ENCODE results near the gene GCK. TPM values are rescaled to one million over a fixed set of nuclear protein-coding genes. Genes with fewer than 3 reads are reported as not detected.

Gene GCK
- total RNA-seq, 1 donor from 2014 or later = not detected

DNA sequence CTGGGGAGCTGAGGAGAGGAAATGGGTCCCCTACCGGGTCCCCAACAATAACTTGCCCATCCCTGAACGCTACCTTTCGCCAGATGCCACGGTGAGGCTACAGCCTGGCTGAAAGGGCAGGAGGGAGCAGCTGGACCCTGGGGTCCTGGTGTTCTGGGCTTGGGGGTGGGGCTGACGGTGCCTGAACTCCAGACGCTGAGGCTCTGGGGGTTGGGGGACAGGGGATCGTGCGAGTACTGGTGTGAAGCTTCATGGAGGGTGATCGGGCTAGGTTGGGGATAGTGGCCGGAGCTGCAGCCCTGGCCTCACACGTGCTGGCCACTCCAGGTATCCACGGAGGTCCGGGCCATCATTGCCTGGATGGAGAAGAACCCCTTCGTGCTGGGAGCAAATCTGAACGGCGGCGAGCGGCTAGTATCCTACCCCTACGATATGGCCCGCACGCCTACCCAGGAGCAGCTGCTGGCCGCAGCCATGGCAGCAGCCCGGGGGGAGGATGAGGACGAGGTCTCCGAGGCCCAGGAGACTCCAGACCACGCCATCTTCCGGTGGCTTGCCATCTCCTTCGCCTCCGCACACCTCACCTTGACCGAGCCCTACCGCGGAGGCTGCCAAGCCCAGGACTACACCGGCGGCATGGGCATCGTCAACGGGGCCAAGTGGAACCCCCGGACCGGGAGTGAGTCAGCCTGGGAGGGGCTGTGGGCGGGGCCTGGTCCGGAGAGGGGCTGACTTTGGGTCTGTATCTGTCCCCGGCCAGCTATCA lies 76.8 kb downstream of the GCK start:
- DNase-seq (ENCODE audit: low spot score) = no peak
- H3K36me3 Mint-ChIP-seq (ENCODE audit: low read depth, unreplicated experiment) = peaks cover 8% of the 10 kb centered on the region
- TF ChIP-seq, protein P1, sequence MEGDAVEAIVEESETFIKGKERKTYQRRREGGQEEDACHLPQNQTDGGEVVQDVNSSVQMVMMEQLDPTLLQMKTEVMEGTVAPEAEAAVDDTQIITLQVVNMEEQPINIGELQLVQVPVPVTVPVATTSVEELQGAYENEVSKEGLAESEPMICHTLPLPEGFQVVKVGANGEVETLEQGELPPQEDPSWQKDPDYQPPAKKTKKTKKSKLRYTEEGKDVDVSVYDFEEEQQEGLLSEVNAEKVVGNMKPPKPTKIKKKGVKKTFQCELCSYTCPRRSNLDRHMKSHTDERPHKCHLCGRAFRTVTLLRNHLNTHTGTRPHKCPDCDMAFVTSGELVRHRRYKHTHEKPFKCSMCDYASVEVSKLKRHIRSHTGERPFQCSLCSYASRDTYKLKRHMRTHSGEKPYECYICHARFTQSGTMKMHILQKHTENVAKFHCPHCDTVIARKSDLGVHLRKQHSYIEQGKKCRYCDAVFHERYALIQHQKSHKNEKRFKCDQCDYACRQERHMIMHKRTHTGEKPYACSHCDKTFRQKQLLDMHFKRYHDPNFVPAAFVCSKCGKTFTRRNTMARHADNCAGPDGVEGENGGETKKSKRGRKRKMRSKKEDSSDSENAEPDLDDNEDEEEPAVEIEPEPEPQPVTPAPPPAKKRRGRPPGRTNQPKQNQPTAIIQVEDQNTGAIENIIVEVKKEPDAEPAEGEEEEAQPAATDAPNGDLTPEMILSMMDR (IDR thresholded peaks at IDR 0.05; ENCODE audit: unreplicated experiment) = no peak
- H3K4me1 Mint-ChIP-seq (ENCODE audit: unreplicated experiment) = no peaks in the 10 kb centered on the region
- H3K27me3 Mint-ChIP-seq (ENCODE audit: unreplicated experiment) = peaks cover 8% of the 10 kb centered on the region
- H3K27ac Mint-ChIP-seq (ENCODE audit: unreplicated experiment) = no peak overlapping the region
- H3K9me3 Mint-ChIP-seq (ENCODE audit: unreplicated experiment) = no peaks in the 10 kb centered on the region
- no peak overlapping the region for H3K4me3 Mint-ChIP-seq (ENCODE audit: unreplicated experiment)

DNA sequence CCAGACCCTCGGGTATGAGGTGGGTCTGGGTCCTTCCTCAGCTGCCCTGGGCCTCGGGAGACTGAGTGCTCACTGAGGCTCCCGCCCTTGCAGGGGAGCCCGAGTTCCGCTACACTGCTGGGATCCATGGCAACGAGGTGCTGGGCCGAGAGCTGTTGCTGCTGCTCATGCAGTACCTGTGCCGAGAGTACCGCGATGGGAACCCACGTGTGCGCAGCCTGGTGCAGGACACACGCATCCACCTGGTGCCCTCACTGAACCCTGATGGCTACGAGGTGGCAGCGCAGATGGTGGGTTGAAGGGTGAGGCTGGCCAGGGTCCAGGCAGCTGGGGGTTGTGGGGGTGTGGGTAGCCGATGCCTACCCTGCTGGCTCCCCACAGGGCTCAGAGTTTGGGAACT lies 77.5 kb downstream of the GCK start:
- H3K36me3 Mint-ChIP-seq (ENCODE audit: low read depth, unreplicated experiment) = peaks cover 8% of the 10 kb centered on the region
- no peak for DNase-seq (ENCODE audit: low spot score)
- no peaks in the 10 kb centered on the region for H3K9me3 Mint-ChIP-seq (ENCODE audit: unreplicated experiment)
- H3K27me3 Mint-ChIP-seq (ENCODE audit: unreplicated experiment) = peaks cover 5% of the 10 kb centered on the region
- TF ChIP-seq, protein P1 (IDR thresholded peaks at IDR 0.05; ENCODE audit: unreplicated experiment) = no peak
- H3K4me1 Mint-ChIP-seq (ENCODE audit: unreplicated experiment) = no peaks in the 10 kb centered on the region
- H3K27ac Mint-ChIP-seq (ENCODE audit: unreplicated experiment) = no peak overlapping the region
- no peak overlapping the region for H3K4me3 Mint-ChIP-seq (ENCODE audit: unreplicated experiment)

DNA sequence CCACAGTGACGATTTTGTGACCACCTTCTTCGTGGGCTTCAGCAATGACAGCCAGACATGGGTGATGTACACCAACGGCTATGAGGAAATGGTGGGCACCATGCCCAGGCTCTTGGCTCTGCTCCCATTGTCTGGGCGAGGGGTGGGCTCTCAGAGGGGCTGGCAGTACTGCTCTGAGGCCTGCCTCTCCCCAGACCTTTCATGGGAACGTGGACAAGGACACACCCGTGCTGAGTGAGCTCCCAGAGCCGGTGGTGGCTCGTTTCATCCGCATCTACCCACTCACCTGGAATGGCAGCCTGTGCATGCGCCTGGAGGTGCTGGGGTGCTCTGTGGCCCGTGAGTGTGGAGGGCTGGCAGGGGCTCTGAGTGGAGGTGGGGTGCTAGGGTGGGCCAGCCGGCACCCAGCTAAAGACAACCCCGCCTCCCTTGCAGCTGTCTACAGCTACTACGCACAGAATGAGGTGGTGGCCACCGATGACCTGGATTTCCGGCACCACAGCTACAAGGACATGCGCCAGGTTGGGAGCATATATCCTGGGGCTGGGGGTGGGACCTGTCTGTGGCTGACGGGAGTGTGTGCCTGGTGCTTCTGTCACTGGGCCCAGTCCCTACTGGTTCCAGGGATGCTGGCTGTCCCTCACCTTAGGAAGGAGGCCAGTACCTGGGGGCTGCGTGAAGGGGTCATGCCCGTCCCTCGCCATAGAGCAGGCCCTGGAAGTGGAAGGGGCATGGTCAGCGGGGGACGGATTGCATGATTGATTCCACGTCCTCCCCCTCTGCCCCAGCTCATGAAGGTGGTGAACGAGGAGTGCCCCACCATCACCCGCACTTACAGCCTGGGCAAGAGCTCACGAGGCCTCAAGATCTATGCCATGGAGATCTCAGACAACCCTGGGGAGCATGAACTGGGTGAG lies 78.3 kb downstream of the GCK start:
- Mint-ChIP-seq H3K36me3 (ENCODE audit: low read depth, unreplicated experiment) (peaks cover 8% of the 10 kb centered on the region), H3K4me3 (ENCODE audit: unreplicated experiment) (no peak overlapping the region), H3K9me3 (ENCODE audit: unreplicated experiment) (no peaks in the 10 kb centered on the region), H3K27me3 (ENCODE audit: unreplicated experiment) (peaks cover 6% of the 10 kb centered on the region), H3K27ac (ENCODE audit: unreplicated experiment) (no peak overlapping the region), H3K4me1 (ENCODE audit: unreplicated experiment) (peaks cover under 1% of the 10 kb centered on the region)
- DNase-seq (ENCODE audit: low spot score) = no peak
- TF ChIP-seq, protein P1 (IDR thresholded peaks at IDR 0.05; ENCODE audit: unreplicated experiment) = no peak

DNA sequence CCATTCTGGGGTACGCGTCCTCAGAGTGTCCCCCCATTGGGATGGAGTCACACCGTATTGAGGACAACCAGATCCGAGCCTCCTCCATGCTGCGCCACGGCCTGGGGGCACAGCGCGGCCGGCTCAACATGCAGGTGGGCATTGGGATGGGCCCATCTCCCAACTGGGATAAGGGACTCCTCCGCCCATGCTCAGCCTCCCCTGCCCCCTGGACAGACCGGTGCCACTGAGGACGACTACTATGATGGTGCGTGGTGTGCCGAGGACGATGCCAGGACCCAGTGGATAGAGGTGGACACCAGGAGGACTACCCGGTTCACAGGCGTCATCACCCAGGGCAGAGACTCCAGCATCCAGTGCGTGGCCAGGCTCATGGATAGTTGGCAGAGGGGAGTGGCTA lies 79.2 kb downstream of the GCK start:
- no peak overlapping the region for H3K27ac Mint-ChIP-seq (ENCODE audit: unreplicated experiment)
- H3K9me3 Mint-ChIP-seq (ENCODE audit: unreplicated experiment) = no peaks in the 10 kb centered on the region
- H3K4me3 Mint-ChIP-seq (ENCODE audit: unreplicated experiment) = no peak overlapping the region
- TF ChIP-seq, protein P1 (IDR thresholded peaks at IDR 0.05; ENCODE audit: unreplicated experiment) = no peak
- H3K36me3 Mint-ChIP-seq (ENCODE audit: low read depth, unreplicated experiment) = peaks cover 12% of the 10 kb centered on the region
- DNase-seq (ENCODE audit: low spot score) = no peak
- H3K27me3 Mint-ChIP-seq (ENCODE audit: unreplicated experiment) = peaks cover 10% of the 10 kb centered on the region
- peaks cover 9% of the 10 kb centered on the region for H3K4me1 Mint-ChIP-seq (ENCODE audit: unreplicated experiment)

Data from endothelial cell (in vitro differentiated cells).